Ovary (tissue), 3 donors: ENCODE measurements around the gene ASPSCR1.

Experiments
- POLR2A ChIP-seq: fragments of 450-650 bp; IDR thresholded peaks from one replicate; pipeline ENCODE4 v1.6.1; 2017; ENCODE audit warnings: antibody characterized with exemption, mild to moderate bottlenecking, moderate library complexity
- TF ChIP-seq, protein P1 (sequence below), 3 donors: fragments of 450-650 bp in 2 of 3; fragments of 200-600 bp in 1 of 3; IDR thresholded peaks; one replicate each; pipeline versions ENCODE4 v1.5.1 to v1.8.0; 2016 to 2022; ENCODE audit warnings: antibody characterized with exemption in 3 of 3, mild to moderate bottlenecking in 1 of 3
- donor health status: DM: no; HTN: no; CAD: no.

DNA sequence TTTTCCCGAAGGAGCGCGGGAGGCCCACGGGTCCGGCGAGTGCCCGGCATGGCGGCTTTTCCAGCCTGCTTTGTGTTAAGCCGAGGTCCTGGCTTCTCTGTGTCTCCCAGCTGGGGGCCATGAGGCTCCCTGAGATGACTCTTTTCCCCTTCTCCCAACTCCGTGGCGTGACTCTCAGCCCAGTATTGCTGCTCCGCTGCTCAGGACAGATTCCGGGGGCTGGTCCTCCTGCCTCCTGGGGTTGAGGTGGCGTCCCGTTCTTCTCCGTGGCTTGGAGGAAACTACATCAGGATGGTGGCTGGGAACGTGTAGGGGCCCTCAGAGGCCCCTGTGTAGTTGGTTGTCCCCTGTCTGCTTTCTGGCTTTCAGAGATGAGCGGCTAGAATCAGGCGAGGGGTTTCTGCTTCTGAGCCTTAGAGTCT lies 75.2 kb downstream of the ASPSCR1 start:
- TF ChIP-seq, protein P1, sequence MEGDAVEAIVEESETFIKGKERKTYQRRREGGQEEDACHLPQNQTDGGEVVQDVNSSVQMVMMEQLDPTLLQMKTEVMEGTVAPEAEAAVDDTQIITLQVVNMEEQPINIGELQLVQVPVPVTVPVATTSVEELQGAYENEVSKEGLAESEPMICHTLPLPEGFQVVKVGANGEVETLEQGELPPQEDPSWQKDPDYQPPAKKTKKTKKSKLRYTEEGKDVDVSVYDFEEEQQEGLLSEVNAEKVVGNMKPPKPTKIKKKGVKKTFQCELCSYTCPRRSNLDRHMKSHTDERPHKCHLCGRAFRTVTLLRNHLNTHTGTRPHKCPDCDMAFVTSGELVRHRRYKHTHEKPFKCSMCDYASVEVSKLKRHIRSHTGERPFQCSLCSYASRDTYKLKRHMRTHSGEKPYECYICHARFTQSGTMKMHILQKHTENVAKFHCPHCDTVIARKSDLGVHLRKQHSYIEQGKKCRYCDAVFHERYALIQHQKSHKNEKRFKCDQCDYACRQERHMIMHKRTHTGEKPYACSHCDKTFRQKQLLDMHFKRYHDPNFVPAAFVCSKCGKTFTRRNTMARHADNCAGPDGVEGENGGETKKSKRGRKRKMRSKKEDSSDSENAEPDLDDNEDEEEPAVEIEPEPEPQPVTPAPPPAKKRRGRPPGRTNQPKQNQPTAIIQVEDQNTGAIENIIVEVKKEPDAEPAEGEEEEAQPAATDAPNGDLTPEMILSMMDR (IDR thresholded peaks at IDR 0.05): no peak
- TF ChIP-seq POLR2A: no peak
